Adipose tissue (tissue), 3 donors: ENCODE results near the gene CXADR. TPM values are rescaled to one million over a fixed set of nuclear protein-coding genes. Genes with fewer than 3 reads are reported as not detected.
"Not testable (repeated sequence)": the region's sequence is repeated elsewhere in the genome, so short reads cannot be mapped to it uniquely, and the experiment has no call there.

Source experiments
- H3K27ac ChIP-seq: one replicate; pipeline ENCODE4 v1.5.1; 2013; ENCODE audit warnings: low read depth, low read length
- WGBS, 3 donors: extraction: QIAGEN DNeasy Blood & Tissue Kit; methylation state at CpG; one replicate each; pipeline ENCODE4 v1.1.7; 2013; 5-methylcytosine and 5-hydroxymethylcytosine counted together
- polyA plus RNA-seq, 3 donors: library from polyadenylated mRNA; stranded (reverse); fragments of 200-250 nt; gene quantifications; one replicate each; pipeline ENCODE4 v1.2.3, GENCODE V29; 2013
- donor health status: healthy with polysubstance abuse.
- donor health status: Bipolar disorder and iron deficiency.
- donor health status: healthy.

Gene CXADR
- polyA plus RNA-seq, 3 donors: 0.11 to 5.7 (median 1.8) TPM

DNA sequence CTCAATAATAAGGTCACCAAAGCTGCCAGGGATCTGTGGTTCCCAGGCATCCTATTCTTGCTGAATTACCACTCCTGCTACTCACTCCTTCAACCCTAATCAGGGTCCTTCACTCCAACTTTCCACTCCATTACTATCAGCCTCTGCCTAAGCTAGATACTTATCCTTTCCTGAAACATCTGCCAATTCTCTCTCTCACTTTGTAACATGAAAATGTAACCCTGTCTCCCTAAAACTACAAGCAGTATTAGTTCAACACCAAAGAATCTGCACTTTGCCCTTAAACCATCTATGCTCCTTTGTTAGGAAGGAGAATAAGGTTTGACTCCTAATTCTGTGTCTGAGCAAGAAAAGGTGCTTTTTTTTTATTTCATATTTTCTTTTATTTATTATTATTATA lies 15.5 kb upstream of the CXADR start:
- no peak overlapping the region for H3K27ac ChIP-seq

DNA sequence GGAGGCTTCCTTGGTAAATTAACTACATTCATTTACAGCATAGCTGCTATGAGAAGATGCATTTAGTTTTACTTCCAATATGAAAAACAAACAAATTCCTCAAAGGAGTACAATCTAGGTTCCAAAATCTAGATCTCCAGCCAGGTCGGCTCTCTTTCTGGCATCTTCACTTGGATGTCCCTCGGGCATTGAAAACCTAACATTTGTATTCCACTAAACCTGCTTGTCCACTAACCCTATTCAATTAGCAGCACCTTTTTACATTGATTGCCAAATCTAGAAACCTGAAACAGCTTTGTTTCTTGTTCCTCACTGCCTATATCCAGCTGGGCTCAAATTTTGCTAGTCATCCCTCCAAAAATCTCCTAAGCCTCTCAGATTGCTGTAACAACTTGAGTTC lies 14.3 kb upstream of the CXADR start:
- 71 to 77% (median 72%) methylated on average over 2 of the region's 2 CpGs for WGBS, 3 donors
- H3K27ac ChIP-seq: no peak overlapping the region

DNA sequence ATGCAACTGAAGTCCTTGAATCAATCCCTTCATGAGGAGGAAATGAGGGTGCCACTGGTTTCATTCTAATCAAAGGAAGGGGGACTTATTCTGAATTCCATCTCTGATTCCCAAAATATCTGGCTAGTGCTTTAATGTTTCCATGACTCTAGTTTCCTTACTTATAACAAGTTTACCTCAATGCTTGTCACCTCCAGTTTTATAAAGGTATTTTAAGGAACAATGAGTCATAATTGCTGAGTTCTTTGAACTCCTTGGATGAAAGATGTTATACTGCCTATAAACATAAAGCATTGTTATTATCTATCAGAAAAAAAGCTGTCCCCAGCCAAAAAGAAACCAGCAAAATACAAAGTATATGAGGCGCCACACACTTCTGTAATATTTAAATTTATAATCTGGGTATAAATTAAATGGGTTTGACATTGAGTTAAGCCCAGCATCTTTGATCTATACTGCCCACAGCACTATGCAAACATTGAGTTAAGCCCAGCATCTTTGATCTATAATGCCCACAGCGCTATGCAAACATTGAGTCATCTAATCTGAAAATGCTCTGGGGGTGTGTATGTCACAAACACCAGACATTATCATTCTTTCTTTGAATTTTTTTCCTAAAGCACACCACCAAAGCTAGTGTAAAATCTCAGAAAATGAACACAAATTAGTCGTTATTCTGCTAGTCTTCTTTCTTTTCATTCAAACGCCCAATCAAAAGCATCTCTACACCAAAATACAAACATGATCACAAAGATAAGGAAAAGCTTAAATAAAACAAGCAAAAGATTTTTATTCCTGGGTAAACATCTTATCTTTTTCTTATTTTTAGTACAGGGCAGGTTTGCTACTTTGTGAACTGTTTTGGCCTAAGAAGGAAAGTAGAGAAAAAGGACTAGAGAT lies 11.5 kb upstream of the CXADR start:
- no peak overlapping the region for H3K27ac ChIP-seq
- WGBS, 3 donors: 59 to 75% (median 74%) methylated on average over 4 of the region's 4 CpGs

DNA sequence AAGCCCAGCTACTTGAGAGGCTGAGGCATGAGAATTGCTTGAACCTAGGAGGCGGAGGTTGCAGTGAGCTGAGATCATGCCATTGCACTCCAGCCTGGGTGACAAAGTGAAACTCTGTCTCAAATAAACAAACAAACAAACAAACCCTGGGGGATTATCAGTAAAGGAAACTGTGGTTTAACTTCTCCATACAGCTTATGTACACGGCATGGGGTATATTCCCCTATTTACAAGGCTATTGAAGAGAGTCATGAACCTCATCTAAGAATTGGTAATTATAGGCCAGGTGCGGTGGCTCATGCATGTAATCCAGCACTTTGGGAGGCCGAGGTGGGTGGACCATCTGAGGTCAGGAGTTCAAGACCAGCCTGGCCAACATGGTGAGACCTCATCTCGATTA lies 9.9 kb upstream of the CXADR start:
- whole genome bisulfite sequencing, 3 donors: 77 to 88% (median 80%) methylated on average over 5 of the region's 5 CpGs
- H3K27ac ChIP-seq: not testable (repeated sequence)

DNA sequence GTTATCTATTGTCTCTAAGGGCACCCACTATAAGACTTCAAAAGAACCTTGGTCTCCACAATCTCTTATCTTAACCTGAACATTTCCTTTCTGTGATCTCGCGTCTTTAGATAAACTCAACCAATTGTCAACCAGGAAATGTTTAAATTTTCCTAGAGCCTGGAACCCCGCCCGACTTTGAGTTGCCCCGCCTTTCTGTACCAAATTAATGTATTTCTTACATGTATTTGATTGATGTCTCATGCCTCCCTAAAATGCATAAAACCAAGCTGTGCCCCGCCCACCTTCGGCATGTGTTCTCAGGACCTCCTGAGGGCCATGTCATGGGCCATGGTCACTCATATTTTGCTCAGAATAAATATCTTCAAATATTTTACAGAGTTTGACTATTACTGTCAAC lies 5.9 kb upstream of the CXADR start:
- no peak overlapping the region for H3K27ac ChIP-seq
- WGBS, 3 donors: 81 to 86% (median 81%) methylated on average over 7 of the region's 7 CpGs

DNA sequence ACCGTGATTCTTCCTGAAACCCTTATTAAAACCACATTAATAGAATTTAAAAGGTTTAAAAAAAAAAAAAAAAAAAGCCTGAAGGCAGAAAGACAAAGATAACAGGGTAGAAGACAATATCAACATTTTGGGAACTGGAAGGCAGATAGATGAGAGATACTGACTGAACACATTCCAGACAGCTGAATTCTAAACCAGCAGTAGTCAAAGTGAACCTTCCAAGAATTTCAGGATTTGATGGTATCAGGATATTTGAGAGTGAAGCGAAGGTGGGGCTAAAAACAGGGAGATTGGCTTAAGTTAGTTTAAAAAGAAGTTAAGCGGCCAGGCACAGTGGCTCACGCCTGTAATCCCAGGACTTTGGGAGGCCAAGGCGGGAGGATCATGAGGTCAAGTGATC lies 5.3 kb upstream of the CXADR start:
- no peak overlapping the region for H3K27ac ChIP-seq
- 76 to 93% (median 85%) methylated on average over 5 of the region's 5 CpGs for WGBS, 3 donors

DNA sequence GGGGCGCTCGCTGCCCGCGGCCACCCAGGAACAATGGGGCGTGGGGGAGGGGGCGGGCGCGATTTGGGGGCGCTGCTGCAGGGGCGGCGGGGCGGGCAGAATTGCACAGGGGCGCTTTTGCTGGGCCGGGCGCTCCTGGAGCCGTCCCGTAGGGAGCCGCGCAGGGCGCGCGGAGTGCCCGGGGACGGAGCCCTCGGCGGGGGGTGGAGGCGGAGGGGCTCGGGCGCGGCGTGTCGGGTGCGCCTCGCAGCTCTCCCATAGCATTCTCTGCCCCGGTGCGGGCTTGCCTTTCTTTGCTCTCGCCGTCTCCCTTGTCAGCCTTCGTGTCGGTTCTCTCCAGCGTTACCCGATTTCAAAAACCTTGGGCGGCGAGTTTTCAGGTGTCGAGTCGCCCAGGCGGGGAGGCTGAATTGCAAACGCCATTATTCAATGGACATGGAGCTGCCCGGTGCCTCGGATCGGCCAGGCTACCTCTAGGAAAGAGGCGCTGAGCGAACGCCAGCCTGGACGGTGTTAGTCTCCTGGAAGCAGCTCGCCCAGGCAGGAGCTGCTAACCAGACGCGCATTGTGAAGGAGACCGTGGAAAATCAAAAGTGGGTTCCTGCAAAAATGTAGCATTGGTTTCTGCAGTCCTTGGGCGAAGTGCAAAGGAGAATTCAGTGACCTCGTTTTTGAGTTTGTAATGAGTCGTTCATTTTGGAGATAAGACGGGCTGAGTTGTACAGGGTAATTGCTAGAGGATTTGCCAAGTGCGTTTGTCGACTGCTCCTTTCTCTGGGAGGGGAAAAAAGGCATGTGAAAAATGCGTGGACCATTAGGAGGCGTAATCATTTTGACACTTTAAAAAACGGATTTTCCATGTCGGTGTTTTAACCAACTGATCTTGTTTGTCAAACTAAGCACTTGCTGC lies 626 bp downstream of the CXADR start:
- WGBS, 3 donors: 1% methylated on average over 44 to 68 of the region's 69 CpGs
- no peak overlapping the region for H3K27ac ChIP-seq

DNA sequence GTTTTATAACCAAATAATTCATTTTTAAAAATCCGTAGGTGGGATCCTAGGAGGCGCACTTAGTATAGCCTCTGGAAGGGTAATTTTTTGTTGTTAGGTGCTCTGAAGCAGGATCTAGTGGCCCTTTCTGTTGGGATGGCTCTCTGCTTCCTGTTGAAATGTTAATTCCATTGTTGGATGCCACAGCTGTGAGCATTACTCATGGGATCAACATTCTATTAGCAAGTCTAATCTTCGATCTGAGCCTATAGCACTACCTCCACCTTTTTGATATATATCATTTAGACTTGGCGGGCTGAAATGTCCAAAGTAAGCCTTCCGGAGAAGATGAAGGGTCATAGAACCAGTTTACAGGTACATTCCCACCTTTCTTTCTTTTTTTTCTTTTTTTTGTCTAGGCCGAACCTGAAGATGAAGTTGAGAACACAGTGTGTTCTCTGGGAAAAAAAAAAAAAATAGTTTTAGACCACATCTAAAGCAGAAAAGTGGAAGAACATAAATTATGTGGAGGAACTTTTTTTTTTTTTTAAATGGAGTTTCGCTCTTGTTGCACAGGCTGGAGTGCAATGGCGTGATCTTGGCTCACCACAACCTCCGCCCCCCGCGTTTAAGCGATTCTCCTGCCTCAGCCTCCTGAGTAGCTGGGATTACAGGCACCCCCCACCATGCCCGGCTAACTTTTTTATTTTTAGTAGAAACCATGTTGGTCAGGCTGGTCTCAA lies 1.4 kb downstream of the CXADR start:
- WGBS, 3 donors: 43 to 49% (median 48%) methylated on average over 13 of the region's 13 CpGs
- H3K27ac ChIP-seq: no peak overlapping the region

DNA sequence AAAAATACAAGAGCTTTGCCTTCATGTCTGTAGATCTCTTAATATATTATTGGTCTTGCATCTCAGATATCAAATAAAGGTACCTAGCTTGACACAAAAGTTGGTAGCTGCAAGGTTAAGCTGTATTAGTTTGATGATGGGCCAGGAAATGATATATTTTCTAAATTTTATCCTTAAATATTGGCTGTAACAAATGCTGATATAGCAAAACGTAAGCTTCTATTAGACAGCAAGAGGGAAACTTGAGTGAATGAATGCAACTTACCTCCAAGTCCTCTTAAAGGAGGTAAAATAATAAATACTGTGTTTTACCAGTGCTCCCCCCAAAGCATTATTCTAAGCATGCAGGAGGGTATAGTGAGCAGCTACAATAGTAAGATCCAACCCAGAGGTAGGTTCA lies 4.2 kb downstream of the CXADR start:
- not testable (repeated sequence) for H3K27ac ChIP-seq
- WGBS, 3 donors: 90 to 97% (median 97%) methylated on average over 1 of the region's 1 CpG

DNA sequence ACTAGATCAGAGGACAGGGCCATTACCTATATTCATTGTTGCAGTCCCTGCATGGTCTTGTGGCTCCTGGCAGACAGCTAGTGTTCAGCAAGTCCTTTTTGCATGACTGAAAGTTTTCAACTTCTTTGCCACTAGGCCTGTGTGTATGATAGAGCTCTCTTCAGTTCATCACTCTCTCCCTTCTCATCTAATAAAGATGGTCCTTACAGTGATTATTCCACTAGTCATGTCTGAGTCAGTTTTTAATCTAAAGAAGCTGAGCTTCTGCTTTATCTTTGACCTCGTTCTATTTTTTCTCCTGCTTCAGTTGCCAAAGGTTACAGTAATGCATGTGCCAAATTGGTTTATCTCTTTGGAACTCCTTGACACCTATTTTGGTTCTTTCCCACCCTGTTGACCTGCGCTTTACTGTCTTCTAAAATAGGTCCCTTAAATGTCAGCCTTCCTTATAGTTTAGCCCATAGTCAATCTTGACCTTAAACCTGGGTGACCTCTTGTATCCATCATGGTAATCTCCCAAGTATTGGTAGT lies 6.4 kb downstream of the CXADR start:
- WGBS, 3 donors: 54 to 86% (median 85%) methylated on average over 2 of the region's 2 CpGs
- no peak overlapping the region for H3K27ac ChIP-seq

DNA sequence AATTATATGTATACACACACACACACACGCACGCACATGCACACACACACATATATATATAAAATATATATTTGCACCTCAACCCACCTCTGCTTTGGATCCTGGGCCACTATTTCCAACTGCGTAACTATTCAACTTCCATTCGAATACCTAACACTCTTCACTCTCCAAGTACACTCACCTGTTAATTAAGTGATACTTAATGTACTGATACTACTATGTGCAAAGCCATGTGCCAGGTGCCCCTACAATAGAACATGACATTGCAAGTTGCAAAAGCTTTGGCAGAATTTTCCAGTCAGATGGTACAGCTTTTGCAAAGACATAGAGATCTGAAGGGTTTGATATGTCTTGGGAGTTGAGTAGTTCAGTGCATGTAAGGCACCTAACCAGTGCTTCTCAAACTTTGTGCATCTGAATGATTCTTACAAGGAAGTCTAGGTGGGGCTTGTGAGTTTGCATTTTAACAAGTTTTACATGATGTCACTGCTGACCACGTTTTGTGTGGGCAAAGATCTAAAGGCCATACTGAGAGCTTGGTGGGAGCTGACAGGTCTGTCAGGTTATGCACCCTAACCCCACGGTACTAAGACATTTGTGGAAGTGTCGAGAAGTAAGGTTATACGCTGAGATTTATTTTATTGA lies 7.2 kb downstream of the CXADR start:
- 82 to 85% (median 83%) methylated on average over 8 of the region's 8 CpGs for WGBS, 3 donors
- no peak overlapping the region for H3K27ac ChIP-seq

DNA sequence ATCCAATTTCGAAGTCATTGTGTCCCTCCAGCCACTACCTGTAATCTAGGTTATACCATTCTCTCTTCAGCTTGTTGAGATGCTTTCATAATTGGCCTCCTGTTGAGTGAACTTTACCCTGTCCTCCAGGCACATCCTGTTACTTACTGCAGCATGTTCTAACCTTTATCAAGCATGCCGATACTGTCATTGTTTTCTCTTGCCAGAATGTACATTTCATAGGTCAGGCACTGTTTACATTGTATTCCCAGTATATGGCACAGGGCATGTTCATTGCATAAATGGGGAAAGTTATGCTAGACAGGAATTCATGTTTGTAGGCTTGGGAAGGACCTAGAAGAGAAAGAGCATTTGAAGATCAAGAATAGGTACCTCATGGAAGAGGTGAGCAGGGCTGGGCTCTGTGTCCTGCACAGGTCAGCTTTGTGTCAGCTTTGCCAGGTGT lies 10.2 kb downstream of the CXADR start:
- 54 to 83% (median 76%) methylated on average over 2 of the region's 2 CpGs for WGBS, 3 donors

DNA sequence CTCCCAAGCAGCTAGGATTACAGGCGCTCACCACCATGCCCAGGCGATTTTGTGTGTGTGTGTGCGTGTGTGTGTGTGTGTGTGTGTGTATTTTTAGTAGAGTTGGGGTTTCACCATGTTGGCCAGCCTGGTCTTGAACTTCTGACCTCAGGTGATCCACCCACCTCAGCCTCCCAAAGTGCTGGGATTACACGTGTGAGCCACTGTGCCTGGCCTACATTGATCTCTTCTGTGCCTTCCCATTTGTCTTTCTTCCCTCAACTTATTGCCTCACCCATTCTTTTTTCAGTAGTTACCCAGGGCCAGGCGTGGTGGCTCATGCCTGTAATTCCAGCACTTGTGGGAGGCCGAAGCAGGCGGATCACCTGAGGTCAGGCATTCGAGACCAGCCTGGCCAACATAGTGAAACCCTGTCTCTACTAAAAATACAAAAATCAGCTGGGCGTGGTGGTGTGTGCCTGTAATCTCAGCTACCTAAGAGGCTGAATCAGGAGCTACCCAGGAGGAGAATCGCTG lies 11.2 kb downstream of the CXADR start:
- not testable (repeated sequence) for H3K27ac ChIP-seq

More for the DNA sequence above, 10.2 kb downstream of the CXADR start:
- no peak overlapping the region for H3K27ac ChIP-seq

DNA sequence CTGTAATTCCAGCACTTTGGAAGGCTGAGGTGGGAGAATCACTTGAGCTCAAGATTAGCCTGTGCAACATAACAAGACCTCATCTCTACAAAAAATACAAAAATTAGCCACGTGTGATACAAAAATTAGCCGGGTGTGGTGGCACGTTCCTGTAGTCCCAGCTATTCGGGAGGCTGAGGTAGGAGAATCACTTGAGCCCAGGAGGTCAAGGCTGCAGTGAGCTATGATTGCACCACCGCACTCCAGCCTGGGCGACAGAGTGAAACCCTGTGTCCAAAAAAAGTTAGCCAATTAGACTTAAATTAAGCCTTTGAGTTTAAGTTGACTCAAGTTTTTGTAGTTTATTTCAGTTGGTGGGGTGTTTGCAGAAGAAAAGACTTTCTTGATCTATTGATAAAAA lies 11.8 kb downstream of the CXADR start:
- 88 to 95% (median 92%) methylated on average over 6 of the region's 6 CpGs for WGBS, 3 donors

More for the DNA sequence above, 11.2 kb downstream of the CXADR start:
- WGBS, 3 donors: 88 to 91% (median 90%) methylated on average over 10 of the region's 10 CpGs

DNA sequence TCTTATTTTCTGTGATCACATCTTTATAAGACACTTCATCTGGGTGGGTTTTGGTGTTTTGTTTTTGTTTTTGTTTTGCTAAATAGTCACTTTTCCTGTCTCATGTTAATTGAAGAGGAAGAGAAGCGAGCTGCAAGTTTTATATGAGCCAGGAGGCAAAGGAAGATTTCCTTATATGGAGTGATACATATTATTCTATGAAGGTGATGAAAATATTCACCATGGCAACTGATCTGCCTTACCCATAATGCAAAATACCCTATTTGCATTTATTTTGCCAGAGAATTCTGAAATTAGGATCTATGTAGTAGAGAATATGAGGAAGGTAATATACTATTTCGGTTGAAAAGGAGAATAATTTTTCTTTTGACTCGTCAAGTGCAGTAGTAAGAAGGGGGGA lies 13.9 kb downstream of the CXADR start:
- 72 to 85% (median 79%) methylated on average over 3 of the region's 3 CpGs for WGBS, 3 donors
- H3K27ac ChIP-seq: no peak overlapping the region

More for the DNA sequence above, 11.8 kb downstream of the CXADR start:
- H3K27ac ChIP-seq: no peak overlapping the region

DNA sequence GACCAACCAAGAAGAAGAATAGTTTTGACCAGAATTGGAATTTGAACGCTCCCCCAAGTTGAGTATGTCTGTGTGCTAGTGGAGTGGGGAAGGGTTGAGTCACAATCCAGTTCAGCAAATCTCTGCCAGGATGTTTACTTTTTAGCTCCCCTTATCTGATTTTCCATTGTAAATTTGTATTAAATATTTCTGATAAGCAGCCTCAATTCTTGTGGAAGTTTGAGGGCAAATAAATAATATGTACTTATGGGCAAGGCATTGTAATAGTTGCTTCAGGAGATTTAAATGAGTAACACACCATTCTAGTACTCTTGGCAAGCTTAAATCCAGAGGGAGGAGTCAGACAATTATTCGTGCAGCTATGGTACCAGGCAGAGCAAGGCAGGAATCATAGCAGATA lies 14.4 kb downstream of the CXADR start:
- H3K27ac ChIP-seq: no peak overlapping the region
- 31 to 53% (median 43%) methylated on average over 2 of the region's 2 CpGs for WGBS, 3 donors

DNA sequence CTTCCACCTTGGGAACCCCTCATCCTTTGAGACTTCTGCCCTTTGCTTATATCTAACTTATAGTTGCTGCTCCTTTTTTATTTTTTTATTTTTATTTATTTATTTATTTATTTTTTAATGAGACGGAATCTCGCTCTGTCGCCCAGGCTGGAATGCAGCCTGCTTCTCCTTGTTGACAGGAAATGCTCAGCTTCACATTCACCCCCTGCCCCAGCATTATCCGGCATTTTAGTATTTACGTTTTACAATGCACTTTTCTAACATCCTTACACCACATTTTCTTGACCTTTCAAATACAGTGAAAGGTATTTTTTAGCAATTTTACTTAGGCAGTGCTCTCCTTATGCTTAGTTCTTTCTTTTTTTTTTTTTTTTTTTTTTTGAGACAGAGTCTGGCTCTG lies 14.9 kb downstream of the CXADR start:
- WGBS, 3 donors: 60 to 79% (median 73%) methylated on average over 5 of the region's 5 CpGs

DNA sequence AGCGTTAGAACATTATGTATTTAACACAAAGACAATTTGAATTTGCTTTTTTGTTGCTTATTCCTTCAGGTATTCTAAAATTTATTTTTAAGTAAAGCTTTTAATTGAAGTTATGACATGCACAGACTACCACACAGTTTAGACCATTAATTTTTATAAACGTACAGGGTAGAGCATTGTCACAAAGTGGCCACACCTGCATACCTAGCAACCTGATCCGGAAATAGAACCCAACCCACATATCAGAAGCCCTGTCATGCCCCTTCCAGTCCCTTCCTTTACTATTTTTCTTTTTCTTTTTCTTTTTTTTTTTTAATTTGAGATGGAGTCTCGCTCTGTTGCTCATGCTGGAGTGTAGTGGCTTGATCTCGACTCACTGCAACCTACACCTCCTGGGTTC lies 16.8 kb downstream of the CXADR start:
- whole genome bisulfite sequencing, 3 donors: 91 to 92% (median 92%) methylated on average over 5 of the region's 5 CpGs
- no peak overlapping the region for H3K27ac ChIP-seq

More for the DNA sequence above, 14.9 kb downstream of the CXADR start:
- no peak overlapping the region for H3K27ac ChIP-seq
